Measurements from ENCODE around the gene CDH20.

CDH20 gene

GRCh38 chr18:61579581-61579980 is 246.4 kb downstream of the CDH20 start:
- no peak overlapping the region for H3K4me3 ChIP-seq (ENCODE audit: low read length)
- DNase-seq (ENCODE audit: low read depth), result no peak
- TF ChIP-seq CTCF (conservative IDR thresholded peaks at IDR 0.05; ENCODE audit: low read length), result no peak

- H3K4me3 ChIP-seq (ENCODE audit: low read length), result no peak overlapping the region
- DNase-seq (ENCODE audit: low read depth), result peak; percentile 71
- no peak for TF ChIP-seq CTCF (conservative IDR thresholded peaks at IDR 0.05; ENCODE audit: low read length)
Observed at GRCh38 chr18:61580046-61580445, 246.8 kb downstream of the CDH20 start.

- DNase-seq (ENCODE audit: low read depth), result peak; percentile 48
- peak; percentile 86 for TF ChIP-seq CTCF (conservative IDR thresholded peaks at IDR 0.05; ENCODE audit: low read length)
- H3K4me3 ChIP-seq (ENCODE audit: low read length), result peak overlapping the region; percentile 56
Observed at GRCh38 chr18:61581578-61582201, 248.5 kb downstream of the CDH20 start.

GRCh38 chr18:61582202-61582710 is 249.0 kb downstream of the CDH20 start:
- peak overlapping the region; percentile 56 for H3K4me3 ChIP-seq (ENCODE audit: low read length)
- DNase-seq (ENCODE audit: low read depth), result no peak
- TF ChIP-seq CTCF (conservative IDR thresholded peaks at IDR 0.05; ENCODE audit: low read length), result no peak

- H3K4me3 ChIP-seq (ENCODE audit: low read length), result no peak overlapping the region
- no peak for TF ChIP-seq CTCF (conservative IDR thresholded peaks at IDR 0.05; ENCODE audit: low read length)
- DNase-seq (ENCODE audit: low read depth), result no peak
Observed at GRCh38 chr18:61583548-61583947, 250.3 kb downstream of the CDH20 start.

GRCh38 chr18:61587865-61588264 is 254.6 kb downstream of the CDH20 start:
- no peak for TF ChIP-seq CTCF (conservative IDR thresholded peaks at IDR 0.05; ENCODE audit: low read length)
- DNase-seq (ENCODE audit: low read depth), result no peak
- no peak overlapping the region for H3K4me3 ChIP-seq (ENCODE audit: low read length)

GRCh38 chr18:61589053-61589723 is 256.0 kb downstream of the CDH20 start:
- TF ChIP-seq CTCF (conservative IDR thresholded peaks at IDR 0.05; ENCODE audit: low read length), result no peak

More at GRCh38 chr18:61589053-61589723, 256.0 kb downstream of the CDH20 start:
- no peak overlapping the region for H3K4me3 ChIP-seq (ENCODE audit: low read length)
- DNase-seq (ENCODE audit: low read depth), result no peak
